HepG2 (cell line): ENCODE measurements around the gene SBNO2. TPM values are rescaled to one million over a fixed set of nuclear protein-coding genes. Genes with fewer than 3 reads are reported as not detected.

Experiments used
- ARNT2 ChIP-seq: sonication (generic); formaldehyde crosslinking; IDR thresholded peaks from 2 replicates; pipeline ENCODE4 v1.8.0; 2022; ENCODE audit warnings: mild to moderate bottlenecking, low read depth, missing genetic modification reagents, moderate library complexity
- FOXP1 ChIP-seq, 2 experiments: fragments of 450-650 bp in 1 of 2; IDR thresholded peaks; 2 replicates each; pipeline ENCODE4 v1.6.1; 2017 to 2018; ENCODE audit warnings: antibody characterized with exemption in 1 of 2
- KDM1A ChIP-seq: IDR thresholded peaks from 2 replicates; pipeline ENCODE4 v1.6.1; 2016; ENCODE audit warnings: missing compliant biosample characterization
- MATR3 ChIP-seq: sonication (generic); formaldehyde crosslinking; IDR thresholded peaks from 2 replicates; pipeline ENCODE4 v1.4.0; 2020; ENCODE audit warnings: missing genetic modification reagents
- NFIB ChIP-seq: sonication (generic); formaldehyde crosslinking; IDR thresholded peaks from 2 replicates; pipeline ENCODE4 v1.9.0; 2021; ENCODE audit warnings: missing genetic modification reagents, mild to moderate bottlenecking, borderline replicate concordance
- PHF20 ChIP-seq: sonication (generic); formaldehyde crosslinking; IDR thresholded peaks from 2 replicates; pipeline ENCODE4 v1.5.0; 2020; ENCODE audit warnings: mild to moderate bottlenecking, missing genetic modification reagents
- SOX6 ChIP-seq, 2 experiments: fragments of 450-650 bp in 1 of 2; sonication (generic) in 1 of 2; formaldehyde crosslinking in 1 of 2; IDR thresholded peaks; 2 replicates each; pipeline versions ENCODE4 v1.4.0 to v1.6.1; 2017 to 2020; ENCODE audit warnings: antibody characterized with exemption in 1 of 2, mild to moderate bottlenecking in 1 of 2, missing genetic modification reagents in 1 of 2
- ZFP41 ChIP-seq: sonication (generic); formaldehyde crosslinking; IDR thresholded peaks from 2 replicates; pipeline ENCODE4 v1.4.0; 2020; ENCODE audit warnings: mild to moderate bottlenecking, missing genetic modification reagents, borderline replicate concordance
- ZFP82 ChIP-seq: sonication (generic); formaldehyde crosslinking; IDR thresholded peaks from 2 replicates; pipeline ENCODE4 v1.5.1; 2020; ENCODE audit warnings: mild to moderate bottlenecking, missing genetic modification reagents, borderline replicate concordance
- ZNF18 ChIP-seq: sonication (generic); formaldehyde crosslinking; IDR thresholded peaks from 2 replicates; pipeline ENCODE4 v1.8.0; 2022; ENCODE audit warnings: mild to moderate bottlenecking, missing genetic modification reagents; ENCODE audit not compliant: insufficient replicate concordance
- ZNF383 ChIP-seq: sonication (generic); formaldehyde crosslinking; IDR thresholded peaks from 2 replicates; pipeline ENCODE4 v1.4.0; 2020; ENCODE audit warnings: missing genetic modification reagents, mild to moderate bottlenecking, borderline replicate concordance
- ZNF547 ChIP-seq: sonication (generic); formaldehyde crosslinking; IDR thresholded peaks from 2 replicates; pipeline ENCODE4 v1.5.1; 2020; ENCODE audit warnings: mild to moderate bottlenecking, missing genetic modification reagents
- ZNF687 ChIP-seq: sonication (generic); formaldehyde crosslinking; IDR thresholded peaks from 2 replicates; pipeline ENCODE4 v1.5.1; 2020; ENCODE audit warnings: mild to moderate bottlenecking, missing genetic modification reagents, moderate library complexity
- ZSCAN5A ChIP-seq: sonication (generic); formaldehyde crosslinking; IDR thresholded peaks from 2 replicates; pipeline ENCODE4 v1.8.0; 2022; ENCODE audit warnings: mild to moderate bottlenecking, missing genetic modification reagents, borderline replicate concordance
- polyA plus RNA-seq, 8 experiments: library from polyadenylated mRNA; depleted of rRNA in 3 of 8; stranded (reverse) in 7 of 8; unstranded in 1 of 8; fragments of >200 nt; fragmentation: Illumina TruSeq in 4 of 8; extraction: Trizol in 4 of 8; gene quantifications; 2 replicates each; pipeline versions ENCODE4 v1.2.1 to v1.2.3, GENCODE V29; 2011 to 2016; ENCODE audit warnings: low read depth in 4 of 8, missing spikeins in 1 of 8, mixed read lengths in 1 of 8; ENCODE audit not compliant: insufficient read depth in 1 of 8
- total RNA-seq, 5 experiments: library from RNA; depleted of rRNA; stranded (reverse); fragments of >200 nt; fragmentation: Illumina TruSeq; extraction: Trizol; gene quantifications; 2 replicates each; pipeline ENCODE4 v1.2.3, GENCODE V29; 2016; ENCODE audit warnings: low read depth in 1 of 5
- TF ChIP-seq, protein P1 (sequence below): sonication (generic); formaldehyde crosslinking; IDR thresholded peaks from 2 replicates; pipeline ENCODE4 v1.4.0; 2020; ENCODE audit warnings: missing genetic modification reagents
- TF ChIP-seq, protein P2 (sequence below): sonication (generic); formaldehyde crosslinking; IDR thresholded peaks from 2 replicates; pipeline ENCODE4 v1.9.0; 2021; ENCODE audit warnings: missing genetic modification reagents, borderline replicate concordance
- TF ChIP-seq, protein P3 (sequence below): sonication (generic); formaldehyde crosslinking; IDR thresholded peaks from 2 replicates; pipeline ENCODE4 v1.4.0; 2020; ENCODE audit warnings: missing genetic modification reagents, mild to moderate bottlenecking, borderline replicate concordance

Gene SBNO2
- total and polyA plus RNA-seq, 2 of the 13 experiments (the other 11 are each of a cell fraction or from before 2014, with no cell fraction given), result 8.6 to 10.4 TPM

GRCh38 chr19:1113030-1113985, 60.8 kb downstream of the SBNO2 start (continued):
- TF ChIP-seq ZFP82 (no peak), PHF20 (CRISPR knock-in tag) (peak; percentile 47; the same call in 1 of the 2 replicates), ZNF383 (no peak), ZNF18 (CRISPR knock-in tag) (no peak), MATR3 (CRISPR knock-in tag) (no peak), ZNF547 (CRISPR knock-in tag) (no peak), NFIB (CRISPR knock-in tag) (no peak), SOX6 (IDR thresholded peaks at IDR 0.05) (no peak), SOX6 (CRISPR knock-in tag; IDR thresholded peaks at IDR 0.05) (peak; percentile 46), ARNT2 (CRISPR knock-in tag) (no peak), ZSCAN5A (CRISPR knock-in tag) (no peak), ZFP41 (CRISPR knock-in tag) (no peak), FOXP1 (IDR thresholded peaks at IDR 0.05) (no peak), FOXP1 (CRISPR knock-in tag; IDR thresholded peaks at IDR 0.05) (0 out of 2 replicates have a peak, but pooled peaks have one; percentile 39), KDM1A (CRISPR knock-in tag) (no peak), ZNF687 (CRISPR knock-in tag) (peak; percentile 88)
- TF ChIP-seq, protein P1, sequence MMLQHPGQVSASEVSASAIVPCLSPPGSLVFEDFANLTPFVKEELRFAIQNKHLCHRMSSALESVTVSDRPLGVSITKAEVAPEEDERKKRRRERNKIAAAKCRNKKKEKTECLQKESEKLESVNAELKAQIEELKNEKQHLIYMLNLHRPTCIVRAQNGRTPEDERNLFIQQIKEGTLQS (CRISPR knock-in tag), result no peak; the same call in 1 of the 2 replicates
- TF ChIP-seq, protein P2, sequence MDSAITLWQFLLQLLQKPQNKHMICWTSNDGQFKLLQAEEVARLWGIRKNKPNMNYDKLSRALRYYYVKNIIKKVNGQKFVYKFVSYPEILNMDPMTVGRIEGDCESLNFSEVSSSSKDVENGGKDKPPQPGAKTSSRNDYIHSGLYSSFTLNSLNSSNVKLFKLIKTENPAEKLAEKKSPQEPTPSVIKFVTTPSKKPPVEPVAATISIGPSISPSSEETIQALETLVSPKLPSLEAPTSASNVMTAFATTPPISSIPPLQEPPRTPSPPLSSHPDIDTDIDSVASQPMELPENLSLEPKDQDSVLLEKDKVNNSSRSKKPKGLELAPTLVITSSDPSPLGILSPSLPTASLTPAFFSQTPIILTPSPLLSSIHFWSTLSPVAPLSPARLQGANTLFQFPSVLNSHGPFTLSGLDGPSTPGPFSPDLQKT, result no peak
- TF ChIP-seq, protein P3, sequence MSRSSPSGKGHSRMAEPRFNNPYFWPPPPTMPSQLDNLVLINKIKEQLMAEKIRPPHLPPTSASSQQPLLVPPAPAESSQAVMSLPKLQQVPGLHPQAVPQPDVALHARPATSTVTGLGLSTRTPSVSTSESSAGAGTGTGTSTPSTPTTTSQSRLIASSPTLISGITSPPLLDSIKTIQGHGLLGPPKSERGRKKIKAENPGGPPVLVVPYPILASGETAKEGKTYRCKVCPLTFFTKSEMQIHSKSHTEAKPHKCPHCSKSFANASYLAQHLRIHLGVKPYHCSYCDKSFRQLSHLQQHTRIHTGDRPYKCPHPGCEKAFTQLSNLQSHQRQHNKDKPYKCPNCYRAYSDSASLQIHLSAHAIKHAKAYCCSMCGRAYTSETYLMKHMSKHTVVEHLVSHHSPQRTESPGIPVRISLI (CRISPR knock-in tag), result peak; percentile 35; the same call in 1 of the 2 replicates
